HL-60 (cell line): Measurements from ENCODE around the gene UNK.

ENCODE experiments used
- DNase-seq, 2 experiments: peaks; one replicate each; pipeline ENCODE4 v3.0.0-alpha.2; 2010 to 2020; ENCODE audit warnings: low read depth in 1 of 2, low spot score in 1 of 2
- H3K27ac ChIP-seq: fragments of 250-450 bp; sonication (Bioruptor Pico); replicated peaks from 2 replicates; pipeline ENCODE4 v1.5.1; 2020; ENCODE audit warnings: mild to moderate bottlenecking, moderate library complexity
- H3K27me3 ChIP-seq: fragments of 250-450 bp; sonication (Bioruptor Pico); 2 replicates; pipeline ENCODE4 v1.5.1; 2021; ENCODE audit warnings: mild to moderate bottlenecking, moderate library complexity; ENCODE audit not compliant: insufficient read depth, poor library complexity, severe bottlenecking
- H3K4me3 ChIP-seq: replicated peaks from 2 replicates; pipeline ENCODE4 v1.5.1; 2011; ENCODE audit warnings: mild to moderate bottlenecking, control low read depth, low read length; ENCODE audit not compliant: insufficient read depth
- GABPA ChIP-seq: IDR thresholded peaks from 2 replicates; pipeline ENCODE4 v1.6.1; 2012; ENCODE audit warnings: low read depth
- POLR2AphosphoS5 ChIP-seq: IDR thresholded peaks from 2 replicates; pipeline ENCODE4 v1.6.1; 2012; ENCODE audit warnings: low read depth
- SPI1 ChIP-seq: IDR thresholded peaks from 2 replicates; pipeline ENCODE4 v1.6.1; 2012; ENCODE audit warnings: low read depth, mild to moderate bottlenecking, borderline replicate concordance
- TF ChIP-seq, protein P1 (sequence below): IDR thresholded peaks from 2 replicates; pipeline ENCODE4 v1.6.1; 2012; ENCODE audit warnings: low read depth; ENCODE audit not compliant: insufficient replicate concordance
- TF ChIP-seq, protein P2 (sequence below): IDR thresholded peaks from one replicate; pipeline ENCODE4 v1.5.1; 2011; ENCODE audit warnings: low read length, control low read depth, inconsistent platforms; ENCODE audit not compliant: insufficient read depth

The UNK gene

DNA sequence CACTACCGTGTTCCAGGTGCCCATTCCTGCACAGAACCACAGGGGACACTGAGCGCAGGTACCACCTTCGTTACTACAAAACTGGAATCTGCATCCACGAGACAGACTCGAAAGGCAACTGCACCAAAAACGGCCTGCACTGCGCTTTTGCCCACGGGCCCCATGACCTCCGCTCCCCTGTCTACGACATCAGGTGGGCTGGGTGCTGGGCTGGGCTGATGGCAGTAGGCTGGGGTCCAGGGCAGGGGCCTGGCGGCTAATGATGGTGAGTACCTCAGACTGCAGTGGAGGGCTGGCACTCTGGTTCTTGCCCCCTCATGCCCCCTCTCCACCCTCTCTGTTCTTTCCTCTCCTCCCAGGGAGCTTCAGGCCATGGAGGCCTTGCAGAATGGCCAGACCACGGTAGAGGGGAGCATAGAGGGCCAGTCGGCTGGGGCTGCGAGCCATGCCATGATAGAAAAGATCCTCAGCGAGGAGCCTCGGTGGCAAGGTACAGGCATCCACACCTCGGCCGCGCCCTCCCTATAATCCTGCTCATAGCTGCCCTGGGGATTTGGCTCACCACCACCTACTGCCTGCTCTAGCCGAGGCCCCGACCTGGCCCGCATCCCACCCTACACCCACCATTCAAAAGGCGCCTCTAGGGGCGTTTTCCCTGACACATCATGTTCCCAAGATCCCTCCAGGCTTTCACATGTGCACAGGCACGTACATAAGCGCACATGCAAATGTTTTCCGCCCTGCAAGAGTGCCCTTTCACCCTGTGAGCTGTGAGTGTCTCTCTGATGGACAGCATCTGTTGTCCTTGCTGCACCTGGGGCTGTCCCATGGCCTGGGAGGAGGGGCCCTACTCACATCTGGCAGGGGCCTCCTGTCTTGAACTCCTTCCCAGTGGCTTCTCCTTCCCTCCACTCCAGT lies 27.7 kb downstream of the UNK start:
- Histone ChIP-seq H3K27me3 (no peaks in the 10 kb centered on the region), H3K4me3 (no peak overlapping the region), H3K27ac (no peak overlapping the region)
- TF ChIP-seq, protein P1, sequence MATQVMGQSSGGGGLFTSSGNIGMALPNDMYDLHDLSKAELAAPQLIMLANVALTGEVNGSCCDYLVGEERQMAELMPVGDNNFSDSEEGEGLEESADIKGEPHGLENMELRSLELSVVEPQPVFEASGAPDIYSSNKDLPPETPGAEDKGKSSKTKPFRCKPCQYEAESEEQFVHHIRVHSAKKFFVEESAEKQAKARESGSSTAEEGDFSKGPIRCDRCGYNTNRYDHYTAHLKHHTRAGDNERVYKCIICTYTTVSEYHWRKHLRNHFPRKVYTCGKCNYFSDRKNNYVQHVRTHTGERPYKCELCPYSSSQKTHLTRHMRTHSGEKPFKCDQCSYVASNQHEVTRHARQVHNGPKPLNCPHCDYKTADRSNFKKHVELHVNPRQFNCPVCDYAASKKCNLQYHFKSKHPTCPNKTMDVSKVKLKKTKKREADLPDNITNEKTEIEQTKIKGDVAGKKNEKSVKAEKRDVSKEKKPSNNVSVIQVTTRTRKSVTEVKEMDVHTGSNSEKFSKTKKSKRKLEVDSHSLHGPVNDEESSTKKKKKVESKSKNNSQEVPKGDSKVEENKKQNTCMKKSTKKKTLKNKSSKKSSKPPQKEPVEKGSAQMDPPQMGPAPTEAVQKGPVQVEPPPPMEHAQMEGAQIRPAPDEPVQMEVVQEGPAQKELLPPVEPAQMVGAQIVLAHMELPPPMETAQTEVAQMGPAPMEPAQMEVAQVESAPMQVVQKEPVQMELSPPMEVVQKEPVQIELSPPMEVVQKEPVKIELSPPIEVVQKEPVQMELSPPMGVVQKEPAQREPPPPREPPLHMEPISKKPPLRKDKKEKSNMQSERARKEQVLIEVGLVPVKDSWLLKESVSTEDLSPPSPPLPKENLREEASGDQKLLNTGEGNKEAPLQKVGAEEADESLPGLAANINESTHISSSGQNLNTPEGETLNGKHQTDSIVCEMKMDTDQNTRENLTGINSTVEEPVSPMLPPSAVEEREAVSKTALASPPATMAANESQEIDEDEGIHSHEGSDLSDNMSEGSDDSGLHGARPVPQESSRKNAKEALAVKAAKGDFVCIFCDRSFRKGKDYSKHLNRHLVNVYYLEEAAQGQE: no peak
- TF ChIP-seq GABPA (no peak), POLR2AphosphoS5 (no peak), SPI1 (no peak)
- TF ChIP-seq, protein P2, sequence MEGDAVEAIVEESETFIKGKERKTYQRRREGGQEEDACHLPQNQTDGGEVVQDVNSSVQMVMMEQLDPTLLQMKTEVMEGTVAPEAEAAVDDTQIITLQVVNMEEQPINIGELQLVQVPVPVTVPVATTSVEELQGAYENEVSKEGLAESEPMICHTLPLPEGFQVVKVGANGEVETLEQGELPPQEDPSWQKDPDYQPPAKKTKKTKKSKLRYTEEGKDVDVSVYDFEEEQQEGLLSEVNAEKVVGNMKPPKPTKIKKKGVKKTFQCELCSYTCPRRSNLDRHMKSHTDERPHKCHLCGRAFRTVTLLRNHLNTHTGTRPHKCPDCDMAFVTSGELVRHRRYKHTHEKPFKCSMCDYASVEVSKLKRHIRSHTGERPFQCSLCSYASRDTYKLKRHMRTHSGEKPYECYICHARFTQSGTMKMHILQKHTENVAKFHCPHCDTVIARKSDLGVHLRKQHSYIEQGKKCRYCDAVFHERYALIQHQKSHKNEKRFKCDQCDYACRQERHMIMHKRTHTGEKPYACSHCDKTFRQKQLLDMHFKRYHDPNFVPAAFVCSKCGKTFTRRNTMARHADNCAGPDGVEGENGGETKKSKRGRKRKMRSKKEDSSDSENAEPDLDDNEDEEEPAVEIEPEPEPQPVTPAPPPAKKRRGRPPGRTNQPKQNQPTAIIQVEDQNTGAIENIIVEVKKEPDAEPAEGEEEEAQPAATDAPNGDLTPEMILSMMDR: no peak
- no peak for DNase-seq

DNA sequence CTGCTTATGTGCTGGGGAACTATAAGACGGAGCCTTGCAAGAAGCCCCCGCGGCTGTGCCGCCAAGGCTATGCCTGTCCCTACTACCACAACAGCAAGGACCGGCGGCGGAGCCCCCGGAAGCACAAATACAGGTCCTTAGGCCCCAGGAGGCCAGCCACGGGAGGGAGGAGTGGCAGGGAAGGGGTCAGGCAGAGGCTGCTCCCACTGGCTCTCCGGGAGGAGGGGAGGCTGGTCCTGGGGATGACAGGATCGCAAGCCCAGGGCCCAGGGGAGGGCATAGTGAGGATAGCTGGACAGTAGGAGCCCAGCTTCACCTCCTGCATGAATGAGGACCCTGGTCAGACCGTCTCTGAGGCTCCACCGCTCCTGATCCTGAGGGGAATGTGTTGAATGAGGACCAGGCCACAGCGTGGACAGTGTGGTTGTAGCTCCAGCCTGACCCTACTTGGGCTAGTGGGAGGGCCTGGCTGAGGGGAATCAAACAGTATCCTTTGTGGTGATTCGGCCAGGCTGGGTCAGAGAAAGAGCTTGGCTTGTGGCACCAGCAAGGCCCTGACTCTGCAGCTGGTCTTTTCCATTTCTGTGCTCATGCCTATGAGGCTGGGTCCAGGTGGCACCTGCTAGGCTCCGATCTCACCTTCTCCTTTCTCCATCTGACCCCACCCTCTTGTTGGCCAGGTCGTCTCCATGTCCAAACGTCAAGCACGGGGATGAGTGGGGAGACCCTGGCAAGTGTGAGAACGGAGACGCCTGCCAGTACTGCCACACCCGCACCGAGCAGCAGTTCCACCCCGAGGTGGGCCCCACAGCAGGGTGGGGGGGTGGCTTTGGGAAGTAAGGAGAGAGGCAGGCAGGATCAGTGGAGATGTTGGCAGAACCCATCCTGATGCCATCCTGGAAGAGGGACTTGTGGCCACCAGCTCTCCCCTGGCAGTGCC lies 28.7 kb downstream of the UNK start:
- no peaks in the 10 kb centered on the region for H3K27me3 ChIP-seq
- TF ChIP-seq, protein P1: no peak
- TF ChIP-seq, protein P2: no peak
- TF ChIP-seq GABPA (no peak), SPI1 (no peak), POLR2AphosphoS5 (no peak)
- H3K27ac ChIP-seq: no peak overlapping the region
- no peak overlapping the region for H3K4me3 ChIP-seq
- no peak for DNase-seq

DNA sequence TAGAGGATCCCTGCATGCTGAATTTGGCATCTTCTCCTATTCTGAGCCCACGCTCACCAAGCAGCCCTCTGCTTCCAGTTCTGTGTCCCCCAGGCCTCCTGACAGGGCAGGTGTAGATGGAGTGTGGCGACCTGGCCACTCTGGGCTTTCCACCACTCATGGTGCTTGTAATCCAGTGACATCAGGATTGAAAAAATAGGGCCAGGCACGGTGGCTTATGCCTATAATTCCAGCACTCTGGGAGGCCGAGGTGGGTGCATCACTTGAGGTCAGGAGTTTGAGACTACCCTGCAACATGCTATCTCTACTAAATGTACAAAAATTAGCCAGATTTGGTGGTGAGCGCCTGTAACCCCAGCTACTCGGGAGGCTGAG lies 29.4 kb downstream of the UNK start:
- TF ChIP-seq, protein P1: no peak
- no peak for TF ChIP-seq POLR2AphosphoS5
- TF ChIP-seq, protein P2: no peak
- no peak for TF ChIP-seq GABPA

More for the DNA sequence above, 29.4 kb downstream of the UNK start:
- no peak overlapping the region for H3K4me3 ChIP-seq
- no peaks in the 10 kb centered on the region for H3K27me3 ChIP-seq
- no peak for DNase-seq
- H3K27ac ChIP-seq: no peak overlapping the region
